HG02938 (cell line): ENCODE results near the gene PRPF40A.

Experiments used
- ATAC-seq: cut with Tn5 transposase; IDR thresholded peaks from one replicate; pipeline ENCODE4 v1.9.1; 2021; ENCODE audit warnings: mild to moderate bottlenecking, moderate library complexity; ENCODE audit not compliant: unreplicated experiment

Gene PRPF40A

GRCh38 chr2:152622219-152622618 is 95.0 kb downstream of the PRPF40A start:
- no peak for ATAC-seq

DNA sequence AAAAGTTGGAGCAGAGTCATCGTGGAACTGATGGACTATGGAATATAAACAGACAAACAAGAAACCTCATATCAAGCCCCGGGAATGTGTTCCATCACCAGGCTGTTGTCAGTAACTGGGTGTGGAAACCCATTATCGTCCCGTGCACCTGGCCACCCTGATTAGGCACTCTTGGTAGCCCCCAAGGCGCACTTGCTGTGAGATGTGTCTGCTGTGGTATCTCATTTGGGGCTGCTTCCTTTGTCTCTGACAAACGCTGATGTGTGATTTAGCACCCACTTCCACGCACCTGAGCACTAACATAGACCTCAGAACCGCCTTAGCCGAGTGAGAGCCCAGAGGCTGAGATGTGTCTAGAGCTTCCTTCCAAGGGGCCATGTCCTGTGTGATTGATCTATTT is 96.3 kb downstream of the PRPF40A start:
- ATAC-seq, result no peak

DNA sequence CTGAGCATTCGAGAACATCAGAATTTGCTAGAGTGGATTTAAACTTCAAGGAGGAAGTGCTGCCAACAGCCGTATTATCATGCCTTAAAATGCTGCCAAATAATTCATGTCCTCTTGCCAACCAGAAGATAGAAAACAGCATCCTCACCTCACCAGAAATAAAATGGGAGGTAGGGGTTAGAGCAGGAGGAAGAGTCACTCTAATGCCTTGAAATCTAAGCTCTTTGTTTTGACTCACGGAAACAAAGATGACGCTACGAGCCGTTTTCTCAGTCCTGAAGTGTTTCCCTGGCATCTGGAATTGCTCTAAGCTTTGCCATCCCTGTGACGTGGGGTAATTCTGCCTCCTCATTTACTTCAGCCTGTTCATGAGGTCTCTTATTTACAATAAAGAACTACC is 97.1 kb downstream of the PRPF40A start:
- ATAC-seq, result no peak

GRCh38 chr2:152618193-152618564 is 99.1 kb downstream of the PRPF40A start:
- no peak for ATAC-seq

DNA sequence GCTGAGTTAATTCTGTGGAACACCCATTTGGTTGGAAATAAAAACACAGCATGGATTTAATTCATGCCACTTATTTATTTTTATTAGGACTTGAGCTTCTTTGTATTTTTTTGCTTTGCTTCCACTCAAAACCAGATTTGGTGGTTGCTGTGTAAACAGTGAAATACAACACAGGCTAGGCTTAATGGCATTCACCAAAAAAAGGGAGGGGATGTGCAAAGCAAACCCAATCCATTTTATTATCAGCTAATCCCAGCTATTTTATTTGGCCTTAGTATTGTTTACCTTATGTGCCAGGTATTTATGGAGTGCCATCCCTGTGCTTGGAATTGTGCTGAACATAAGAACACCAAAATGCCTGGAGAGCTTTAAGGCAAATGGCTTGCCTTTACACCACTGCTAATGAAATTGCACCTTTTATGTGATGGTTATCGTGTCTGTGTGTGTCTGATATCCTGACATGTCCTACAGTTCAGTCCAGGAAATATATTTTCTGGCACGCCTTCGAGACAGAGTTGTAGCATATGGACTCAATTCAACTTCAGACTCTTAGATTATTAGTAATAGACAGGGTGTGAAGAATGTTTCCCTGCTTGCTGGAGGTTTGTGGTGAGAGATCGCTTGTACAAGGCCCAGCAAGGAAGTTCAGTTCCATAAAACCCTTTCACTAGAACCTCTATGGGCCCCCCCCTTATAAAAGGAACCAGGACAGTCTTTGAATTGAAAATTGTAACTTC is 99.6 kb downstream of the PRPF40A start:
- ATAC-seq, result no peak

GRCh38 chr2:152615177-152615576 is 102.1 kb downstream of the PRPF40A start:
- no peak for ATAC-seq

- no peak for ATAC-seq
Measured at GRCh38 chr2:152613235-152613634, 104.0 kb downstream of the PRPF40A start.

DNA sequence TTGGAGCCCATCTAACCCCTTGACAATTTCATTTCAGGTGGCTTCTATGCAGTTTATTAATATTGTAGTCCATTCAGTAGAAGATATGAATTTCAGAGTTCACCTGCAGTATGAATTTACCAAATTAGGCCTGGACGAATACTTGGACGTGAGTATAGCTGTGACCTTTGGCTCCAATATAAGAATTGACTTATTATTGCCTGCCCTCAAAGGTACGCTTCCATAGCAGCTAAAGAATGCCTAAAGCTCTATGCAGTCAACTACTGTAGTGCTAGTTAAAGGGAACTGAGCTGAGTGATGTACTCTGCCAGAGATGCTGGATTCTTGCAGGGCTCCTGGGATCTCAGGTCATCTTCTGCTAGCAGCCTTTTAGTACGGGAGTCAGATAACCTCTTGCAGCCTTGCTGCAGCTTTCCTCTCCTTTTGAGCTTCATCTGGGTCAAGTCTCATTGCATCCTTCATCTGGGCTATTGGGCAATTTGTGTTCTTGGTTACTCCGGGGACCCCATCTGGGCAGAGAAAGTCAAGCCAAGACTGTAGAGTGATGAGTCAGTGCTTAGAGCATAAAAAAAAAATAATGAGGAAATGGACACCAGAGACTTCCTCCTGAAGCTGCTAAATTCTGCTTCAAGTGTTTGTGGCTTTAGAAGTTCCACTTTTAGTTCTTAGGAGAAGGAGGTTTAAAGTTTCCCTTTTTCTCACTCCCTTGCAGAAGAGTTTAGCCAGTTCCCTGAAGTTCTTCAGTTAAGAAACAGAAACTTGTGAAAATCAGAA is 105.6 kb downstream of the PRPF40A start:
- ATAC-seq, result peak; percentile 83

DNA sequence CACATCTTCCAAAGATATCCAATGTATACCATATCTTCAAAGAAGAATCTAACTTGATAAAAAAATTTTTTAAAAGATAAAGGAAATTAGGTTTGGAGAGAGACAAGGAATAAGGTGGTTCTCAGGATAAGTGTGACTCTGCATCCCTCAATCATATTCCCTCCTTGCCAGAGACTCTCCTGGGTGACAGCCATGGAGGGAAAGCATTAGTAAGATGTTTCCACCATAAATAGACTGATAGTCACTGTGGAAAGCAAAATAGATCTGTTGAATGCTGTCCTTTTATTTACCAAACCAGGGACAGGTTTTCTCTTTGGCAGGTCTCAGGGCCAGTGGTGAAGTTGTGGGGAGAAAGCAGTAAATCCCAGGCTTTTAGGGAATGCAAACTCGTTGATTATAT is 107.6 kb downstream of the PRPF40A start:
- no peak for ATAC-seq

DNA sequence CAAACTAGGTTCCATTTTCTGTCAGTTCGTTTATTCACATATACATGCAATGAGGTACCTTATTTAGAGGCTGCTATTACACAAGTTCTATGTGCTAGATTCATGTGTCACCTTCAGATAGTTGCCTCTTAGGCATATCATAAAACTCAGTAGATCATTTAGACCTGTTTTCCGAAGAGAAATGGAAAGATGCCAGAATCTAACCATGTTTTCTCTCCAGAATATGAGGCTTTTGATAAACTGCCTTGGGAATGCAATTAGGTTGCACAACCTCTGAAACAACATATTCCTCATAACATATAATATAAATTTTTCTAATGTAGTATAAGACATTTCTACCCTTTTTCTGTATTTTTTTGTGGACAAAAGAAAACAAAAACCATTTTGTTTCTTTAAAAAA is 108.1 kb downstream of the PRPF40A start:
- ATAC-seq, result no peak

DNA sequence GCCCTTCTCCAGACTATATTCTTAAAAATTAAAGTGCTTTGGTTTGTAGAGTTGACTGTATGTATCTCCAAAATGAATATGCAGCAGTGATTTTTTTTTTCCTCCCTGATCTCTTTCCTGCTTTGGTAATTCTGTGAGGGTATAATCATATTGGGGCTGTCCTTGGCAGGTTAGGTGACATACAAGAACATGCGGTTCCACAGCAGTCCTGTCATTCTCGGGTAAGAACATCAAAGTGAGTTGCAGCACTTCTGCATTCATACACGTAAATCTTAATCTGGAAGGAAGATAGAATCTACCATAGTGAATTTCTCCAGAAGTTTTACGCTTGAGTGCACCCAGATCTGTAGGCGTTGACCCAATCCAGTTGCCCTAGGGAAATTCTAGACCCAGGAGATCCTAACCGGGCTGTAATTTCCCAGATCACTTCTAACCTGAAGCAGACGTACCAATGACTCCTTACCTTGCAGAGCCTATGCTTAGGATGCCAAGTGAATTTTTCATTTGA is 109.4 kb downstream of the PRPF40A start:
- ATAC-seq, result no peak

DNA sequence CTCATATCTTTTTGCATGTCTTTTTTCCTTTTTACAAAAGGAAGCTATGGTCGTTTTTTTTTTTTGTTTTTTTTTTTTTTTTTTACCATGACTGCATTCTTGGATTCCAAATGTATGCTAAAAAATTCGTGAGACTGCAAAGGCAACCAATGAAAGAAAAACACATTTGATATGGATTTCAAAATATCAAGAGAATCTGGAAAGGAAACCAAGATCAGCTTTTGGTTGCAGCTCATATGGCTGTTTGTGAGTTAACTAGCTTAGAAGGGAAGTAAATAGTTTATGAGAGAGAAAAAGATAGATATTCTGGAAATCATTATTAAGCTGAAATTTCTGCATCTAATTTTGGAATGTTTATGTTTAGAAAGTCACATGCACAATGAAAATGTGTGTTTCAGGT is 110.3 kb downstream of the PRPF40A start:
- no peak for ATAC-seq

- ATAC-seq, result no peak
Measured at GRCh38 chr2:152606081-152606480, 111.2 kb downstream of the PRPF40A start.

GRCh38 chr2:152603166-152603565 is 114.1 kb downstream of the PRPF40A start:
- no peak for ATAC-seq

GRCh38 chr2:152602750-152603149 is 114.5 kb downstream of the PRPF40A start:
- no peak for ATAC-seq
